Activated CD8-positive, alpha-beta T cell treated with anti-CD3 and anti-CD28 coated beads, Interleukin-2, amount 10 ng/mL, durations not matched to agents 7 days and 5 days (primary cell): Measurements from ENCODE around the gene SYDE2. TPM values are rescaled to one million over a fixed set of nuclear protein-coding genes. Genes with fewer than 3 reads are reported as not detected.
A peak's percentile ranks its signal among the peaks of the same experiment; 100 is the strongest.
"Not testable (repeated sequence)": the region's sequence is repeated elsewhere in the genome, so short reads cannot be mapped to it uniquely, and the experiment has no call there.

Experiments used
- ATAC-seq: fragments of 150-1000 bp; cut with Tn5 transposase; one replicate; pipeline ENCODE4 v1.10.0; 2021; ENCODE audit warnings: moderate library complexity
- CTCF ChIA-PET: fragments of 350-600 bp; sonication (Branson Sonifier 250); formaldehyde crosslinking; loops from one replicate; lab custom pipeline; 2021; ENCODE audit warnings: antibody characterized with exemption; lab: Charles Lee
- POLR2A ChIA-PET: fragments of 350-600 bp; sonication (Branson Sonifier 250); formaldehyde crosslinking; loops from one replicate; lab custom pipeline; 2021; ENCODE audit warnings: antibody characterized with exemption; lab: Charles Lee
- DNase-seq: peaks from one replicate; pipeline ENCODE4 v3.0.0-alpha.2; 2020
- H3K27ac Mint-ChIP-seq: one replicate; pipeline ENCODE4 v1.8.0; 2021; ENCODE audit warnings: mild to moderate bottlenecking, mixed read lengths
- H3K27me3 Mint-ChIP-seq: one replicate; pipeline ENCODE4 v1.8.0; 2021; ENCODE audit warnings: low read depth, mixed read lengths
- H3K36me3 Mint-ChIP-seq: one replicate; pipeline ENCODE4 v1.8.0; 2021; ENCODE audit warnings: low read depth, mixed read lengths
- H3K4me1 Mint-ChIP-seq: one replicate; pipeline ENCODE4 v1.8.0; 2021; ENCODE audit warnings: low read depth, mixed read lengths
- H3K4me3 Mint-ChIP-seq: one replicate; pipeline ENCODE4 v1.8.0; 2021; ENCODE audit warnings: mild to moderate bottlenecking, mixed read lengths
- H3K9me3 Mint-ChIP-seq: one replicate; pipeline ENCODE4 v1.8.0; 2022; ENCODE audit warnings: mixed read lengths; ENCODE audit not compliant: insufficient read depth
- total RNA-seq, 2 experiments: library from RNA; stranded (reverse); gene quantifications; one replicate each; pipeline ENCODE4 v1.2.3, GENCODE V29; 2021

SYDE2 gene, protein sequence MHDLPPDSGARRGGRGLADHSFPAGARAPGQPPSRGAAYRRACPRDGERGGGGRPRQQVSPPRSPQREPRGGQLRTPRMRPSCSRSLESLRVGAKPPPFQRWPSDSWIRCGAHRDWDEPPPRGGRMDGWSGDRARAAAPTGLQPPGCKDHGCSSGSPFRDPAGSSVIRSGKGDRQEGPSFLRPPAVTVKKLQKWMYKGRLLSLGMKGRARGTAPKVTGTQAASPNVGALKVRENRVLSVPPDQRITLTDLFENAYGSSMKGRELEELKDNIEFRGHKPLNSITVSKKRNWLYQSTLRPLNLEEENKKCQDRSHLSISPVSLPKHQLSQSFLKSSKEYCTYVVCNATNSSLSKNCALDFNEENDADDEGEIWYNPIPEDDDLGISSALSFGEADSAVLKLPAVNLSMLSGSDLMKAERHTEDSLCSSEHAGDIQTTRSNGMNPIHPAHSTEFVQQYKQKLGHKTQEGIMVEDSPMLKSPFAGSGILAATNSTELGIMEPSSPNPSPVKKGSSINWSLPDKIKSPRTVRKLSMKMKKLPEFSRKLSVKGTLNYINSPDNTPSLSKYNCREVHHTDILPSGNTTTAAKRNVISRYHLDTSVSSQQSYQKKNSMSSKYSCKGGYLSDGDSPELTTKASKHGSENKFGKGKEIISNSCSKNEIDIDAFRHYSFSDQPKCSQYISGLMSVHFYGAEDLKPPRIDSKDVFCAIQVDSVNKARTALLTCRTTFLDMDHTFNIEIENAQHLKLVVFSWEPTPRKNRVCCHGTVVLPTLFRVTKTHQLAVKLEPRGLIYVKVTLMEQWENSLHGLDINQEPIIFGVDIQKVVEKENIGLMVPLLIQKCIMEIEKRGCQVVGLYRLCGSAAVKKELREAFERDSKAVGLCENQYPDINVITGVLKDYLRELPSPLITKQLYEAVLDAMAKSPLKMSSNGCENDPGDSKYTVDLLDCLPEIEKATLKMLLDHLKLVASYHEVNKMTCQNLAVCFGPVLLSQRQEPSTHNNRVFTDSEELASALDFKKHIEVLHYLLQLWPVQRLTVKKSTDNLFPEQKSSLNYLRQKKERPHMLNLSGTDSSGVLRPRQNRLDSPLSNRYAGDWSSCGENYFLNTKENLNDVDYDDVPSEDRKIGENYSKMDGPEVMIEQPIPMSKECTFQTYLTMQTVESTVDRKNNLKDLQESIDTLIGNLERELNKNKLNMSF
- total RNA-seq: 1 to 10 TPM; 1.9 to 2.6 TPM

DNA sequence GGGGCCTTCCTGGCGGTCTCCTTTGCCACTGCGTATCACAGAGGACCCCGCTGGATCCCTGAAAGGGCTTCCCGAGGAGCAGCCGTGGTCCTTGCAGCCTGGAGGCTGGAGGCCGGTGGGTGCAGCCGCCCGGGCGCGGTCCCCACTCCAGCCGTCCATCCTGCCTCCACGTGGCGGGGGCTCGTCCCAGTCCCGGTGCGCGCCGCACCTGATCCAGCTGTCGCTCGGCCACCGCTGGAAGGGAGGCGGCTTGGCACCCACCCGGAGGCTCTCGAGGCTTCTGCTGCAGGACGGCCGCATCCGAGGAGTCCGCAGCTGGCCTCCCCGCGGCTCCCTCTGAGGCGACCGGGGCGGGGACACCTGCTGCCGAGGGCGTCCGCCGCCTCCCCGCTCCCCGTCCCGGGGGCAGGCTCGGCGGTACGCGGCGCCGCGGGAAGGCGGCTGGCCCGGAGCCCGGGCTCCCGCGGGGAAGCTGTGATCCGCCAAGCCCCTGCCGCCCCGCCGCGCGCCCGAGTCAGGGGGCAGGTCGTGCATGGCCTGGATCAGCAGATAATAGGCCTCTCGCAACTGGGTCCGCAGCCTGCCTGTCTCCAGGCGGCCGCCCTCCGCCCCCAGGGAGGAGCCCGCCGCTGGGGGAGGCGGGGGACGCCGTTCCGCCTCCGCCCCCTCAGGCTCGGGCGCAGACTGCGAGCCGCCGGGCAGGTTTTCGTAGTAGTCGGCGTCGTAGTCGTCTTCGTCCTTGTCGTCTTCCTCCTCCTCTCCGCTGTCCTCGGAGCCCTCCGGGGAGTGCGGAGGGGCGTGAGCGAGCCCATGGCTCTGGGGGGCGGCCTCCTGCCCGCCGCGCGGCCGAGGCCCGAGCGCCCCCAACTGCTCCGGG is at the start of gene SYDE2:
Gene SYDE2, minus strand, starts transcription at position 554 of the 877 bp plus-strand sequence. Its CDS starts 20 bp downstream, at position 534.
- ATAC-seq (peak; percentile 89), DNase-seq (peak; percentile 82)
- H3K4me3 Mint-ChIP-seq: peak within 1 kb of the TSS; percentile 87
- no peaks in the 10 kb centered on the region for H3K9me3 Mint-ChIP-seq
- peak within 1 kb of the TSS; percentile 93 for H3K27ac Mint-ChIP-seq
- ChIA-PET CTCF (interaction anchor here (0.7 to 3.0 kb wide), 6 partner anchors 11 to 256 kb away, joined by 3 to 11 read pairs (median 5); no protein-coding TSS in a partner anchor), POLR2A (interaction anchor here (0.8 to 2.1 kb wide), 6 partner anchors 22 to 256 kb away, joined by 3 to 5 read pairs (median 3); partner anchors contain the start of genes BCL10 and C1orf52)
- H3K27me3 Mint-ChIP-seq: peaks cover 5% of the 10 kb centered on the region
- peaks cover 25% of the 10 kb centered on the region for H3K4me1 Mint-ChIP-seq
- peaks cover 2% of the 10 kb centered on the region for H3K36me3 Mint-ChIP-seq

GRCh38 chr1:85249042-85249441 is 48.2 kb upstream of the SYDE2 start:
- not testable (repeated sequence) for H3K4me3 Mint-ChIP-seq, DNase-seq, ATAC-seq, H3K27me3 Mint-ChIP-seq, H3K9me3 Mint-ChIP-seq, H3K27ac Mint-ChIP-seq
- POLR2A ChIA-PET: interaction anchor here (0.7 to 2.6 kb wide), 3 partner anchors 10 to 304 kb away, joined by 4 to 6 read pairs (median 6); partner anchors contain the start of genes BCL10 and C1orf52
- CTCF ChIA-PET: interaction anchor here (1.1 to 9.0 kb wide), 6 partner anchors 10 to 304 kb away, joined by 3 to 46 read pairs (median 5); partner anchors contain the start of gene C1orf52
- H3K4me1 Mint-ChIP-seq: peaks cover 14% of the 10 kb centered on the region
- peaks cover 40% of the 10 kb centered on the region for H3K36me3 Mint-ChIP-seq

GRCh38 chr1:85245891-85246290 is 45.1 kb upstream of the SYDE2 start:
- Mint-ChIP-seq H3K4me1 (peaks cover 16% of the 10 kb centered on the region), H3K36me3 (peaks cover 24% of the 10 kb centered on the region), H3K27ac (no peak overlapping the region), H3K27me3 (no peaks in the 10 kb centered on the region), H3K4me3 (no peak overlapping the region), H3K9me3 (no peaks in the 10 kb centered on the region)
- no peak for ATAC-seq
- ChIA-PET POLR2A (no interaction called here), CTCF (interaction anchor here (3.1 to 9.0 kb wide), 3 partner anchors 9 to 301 kb away, joined by 26 to 46 read pairs (median 32); partner anchors contain the start of gene C1orf52)
- no peak for DNase-seq

DNA sequence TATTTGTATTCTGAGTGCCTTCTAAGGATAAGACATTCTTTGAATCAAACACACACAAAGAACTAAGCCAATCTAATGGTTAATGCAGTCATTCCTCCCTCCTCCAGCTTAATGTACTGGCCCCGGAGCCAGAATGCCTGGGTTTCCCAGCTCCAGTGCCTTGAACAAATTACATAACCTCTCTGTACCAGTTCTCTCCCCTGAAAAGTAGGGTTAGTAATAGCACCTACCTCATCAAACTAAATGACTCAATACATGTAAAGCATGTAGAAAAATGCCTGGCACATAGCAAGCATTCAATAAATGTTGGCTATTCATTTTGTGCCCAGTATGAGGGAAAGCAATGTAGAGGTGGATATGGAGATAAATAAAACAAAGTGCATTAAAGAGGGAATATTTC is 44.6 kb upstream of the SYDE2 start:
- Mint-ChIP-seq H3K4me1 (peaks cover 20% of the 10 kb centered on the region), H3K27ac (no peak overlapping the region), H3K4me3 (no peak overlapping the region), H3K36me3 (peaks cover 23% of the 10 kb centered on the region), H3K27me3 (no peaks in the 10 kb centered on the region), H3K9me3 (no peaks in the 10 kb centered on the region)
- CTCF ChIA-PET: interaction anchor here (3.1 to 9.0 kb wide), 3 partner anchors 9 to 301 kb away, joined by 26 to 46 read pairs (median 32); partner anchors contain the start of gene C1orf52
- ATAC-seq (no peak), DNase-seq (no peak)
- POLR2A ChIA-PET: interaction anchor here (2.8 kb wide), 1 partner anchor 14 kb away, joined by 10 read pairs; the partner anchor contains the start of gene C1orf52

DNA sequence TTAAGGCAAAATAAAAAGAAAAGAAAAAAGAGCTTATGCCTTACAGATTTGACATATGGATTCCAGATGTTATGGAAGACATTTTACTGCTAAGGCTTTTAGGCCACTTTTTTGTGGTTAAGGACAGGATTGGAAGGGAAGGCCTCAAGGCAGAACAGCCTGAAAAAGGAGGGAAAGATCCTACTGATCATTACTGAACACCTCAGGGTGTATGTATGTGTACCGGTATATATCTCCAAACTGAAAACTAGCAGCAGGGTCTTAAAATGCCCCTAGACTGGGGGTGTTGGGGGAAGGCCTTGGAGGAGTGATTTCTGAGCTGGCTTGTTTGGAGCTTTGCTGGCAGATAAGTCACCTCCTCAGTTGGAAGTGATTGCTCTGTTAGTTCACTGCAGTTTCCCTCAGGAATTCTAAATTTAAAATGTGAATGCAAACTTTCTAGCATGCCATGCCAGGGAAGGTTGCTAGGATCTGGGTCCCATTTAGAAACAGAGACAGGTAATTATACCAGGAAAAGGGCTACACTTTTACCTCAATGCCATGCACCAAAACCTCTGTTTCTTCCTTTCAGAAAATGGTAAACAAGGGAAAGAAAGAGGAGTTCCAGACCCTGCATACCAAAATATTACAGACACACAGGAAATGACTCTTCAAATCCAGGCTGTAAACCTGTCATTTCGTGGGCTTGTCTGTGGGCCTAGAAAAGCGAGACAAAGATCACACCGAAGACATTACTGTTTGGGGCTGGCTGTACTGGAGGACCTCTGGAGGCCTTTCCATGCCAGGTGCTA is 43.6 kb upstream of the SYDE2 start:
- DNase-seq: no peak
- Mint-ChIP-seq H3K27me3 (no peaks in the 10 kb centered on the region), H3K4me3 (no peak overlapping the region), H3K36me3 (peaks cover 15% of the 10 kb centered on the region), H3K4me1 (peaks cover 22% of the 10 kb centered on the region), H3K27ac (no peak overlapping the region), H3K9me3 (no peaks in the 10 kb centered on the region)
- POLR2A ChIA-PET: interaction anchor here (2.8 kb wide), 1 partner anchor 15 kb away, joined by 10 read pairs; the partner anchor contains the start of gene C1orf52
- ATAC-seq: no peak
- CTCF ChIA-PET: interaction anchor here (1.0 to 9.0 kb wide), 8 partner anchors 9 to 309 kb away, joined by 3 to 46 read pairs (median 5); partner anchors contain the start of gene C1orf52

- DNase-seq (no peak), ATAC-seq (no peak)
- no peak overlapping the region for H3K27ac Mint-ChIP-seq
- H3K9me3 Mint-ChIP-seq: no peaks in the 10 kb centered on the region
- ChIA-PET POLR2A (interaction anchor here (2.8 kb wide), 1 partner anchor 16 kb away, joined by 10 read pairs; the partner anchor contains the start of gene C1orf52), CTCF (interaction anchor here (1.5 to 9.0 kb wide), 4 partner anchors 11 to 134 kb away, joined by 3 to 46 read pairs (median 16); partner anchors contain the start of gene C1orf52)
- H3K4me3 Mint-ChIP-seq: no peak overlapping the region
- H3K27me3 Mint-ChIP-seq: no peaks in the 10 kb centered on the region
- peaks cover 13% of the 10 kb centered on the region for H3K36me3 Mint-ChIP-seq
- peaks cover 22% of the 10 kb centered on the region for H3K4me1 Mint-ChIP-seq
Observed at GRCh38 chr1:85243372-85243771, 42.6 kb upstream of the SYDE2 start.

DNA sequence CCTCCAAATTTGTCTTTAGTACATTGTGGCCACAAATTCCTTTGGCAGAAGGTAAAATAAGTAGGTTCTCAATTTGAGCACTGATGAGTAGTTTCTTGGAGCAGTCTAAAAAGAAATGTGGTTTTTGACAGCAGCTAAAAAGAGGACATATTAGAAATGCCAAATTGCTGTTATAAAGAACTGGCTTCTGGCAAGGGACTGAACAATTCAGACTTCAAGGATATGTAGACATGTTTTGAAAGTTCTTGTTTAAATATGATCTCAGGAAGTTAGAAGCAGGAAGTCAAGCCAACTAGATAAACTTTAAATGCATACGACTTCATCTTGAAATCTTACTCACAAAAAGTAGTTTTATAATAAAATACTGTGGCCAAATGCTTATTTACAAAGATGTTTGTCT is 39.8 kb upstream of the SYDE2 start:
- DNase-seq (no peak), ATAC-seq (no peak)
- ChIA-PET POLR2A (no interaction called here), CTCF (interaction anchor here (0.9 to 2.8 kb wide), 17 partner anchors 8 to 452 kb away, joined by 3 to 41 read pairs (median 4); partner anchors contain the start of gene C1orf52)
- Mint-ChIP-seq H3K27ac (peak overlapping the region; percentile 61), H3K9me3 (no peaks in the 10 kb centered on the region), H3K4me3 (no peak overlapping the region), H3K36me3 (peaks cover 9% of the 10 kb centered on the region), H3K27me3 (peaks cover 5% of the 10 kb centered on the region), H3K4me1 (peaks cover 22% of the 10 kb centered on the region)

DNA sequence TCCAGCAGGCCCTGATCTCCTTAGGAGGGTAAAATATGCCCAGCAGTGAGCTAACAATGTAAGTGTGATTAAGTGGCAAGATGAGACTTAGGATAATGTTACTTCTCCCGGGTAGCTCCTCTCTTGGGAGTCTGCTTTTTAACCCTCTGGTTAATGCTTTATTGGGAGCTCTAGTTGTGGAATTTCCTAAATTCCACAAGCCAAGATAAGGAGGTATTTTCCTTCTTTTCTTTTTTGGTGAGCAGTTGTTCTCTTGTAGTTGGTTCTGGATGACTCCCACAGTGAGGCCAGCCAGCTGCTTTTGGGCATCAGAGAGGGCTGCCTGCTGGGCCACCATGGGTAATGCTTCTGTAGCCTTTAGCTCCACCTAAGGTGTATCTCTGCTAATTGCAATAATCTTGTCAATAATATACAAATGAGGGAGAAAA is 39.4 kb upstream of the SYDE2 start:
- POLR2A ChIA-PET: interaction anchor here (0.8 kb wide), 1 partner anchor 19 kb away, joined by 4 read pairs; the partner anchor contains the start of gene C1orf52
- ATAC-seq (no peak), DNase-seq (peak; percentile 31)
- H3K27ac Mint-ChIP-seq: peak overlapping the region; percentile 61
- CTCF ChIA-PET: interaction anchor here (0.8 to 2.8 kb wide), 19 partner anchors 8 to 452 kb away, joined by 3 to 41 read pairs (median 4); partner anchors contain the start of gene C1orf52
- H3K27me3 Mint-ChIP-seq: peaks cover 5% of the 10 kb centered on the region
- no peaks in the 10 kb centered on the region for H3K9me3 Mint-ChIP-seq
- no peak overlapping the region for H3K4me3 Mint-ChIP-seq
- peaks cover 9% of the 10 kb centered on the region for H3K36me3 Mint-ChIP-seq
- peaks cover 22% of the 10 kb centered on the region for H3K4me1 Mint-ChIP-seq

DNA sequence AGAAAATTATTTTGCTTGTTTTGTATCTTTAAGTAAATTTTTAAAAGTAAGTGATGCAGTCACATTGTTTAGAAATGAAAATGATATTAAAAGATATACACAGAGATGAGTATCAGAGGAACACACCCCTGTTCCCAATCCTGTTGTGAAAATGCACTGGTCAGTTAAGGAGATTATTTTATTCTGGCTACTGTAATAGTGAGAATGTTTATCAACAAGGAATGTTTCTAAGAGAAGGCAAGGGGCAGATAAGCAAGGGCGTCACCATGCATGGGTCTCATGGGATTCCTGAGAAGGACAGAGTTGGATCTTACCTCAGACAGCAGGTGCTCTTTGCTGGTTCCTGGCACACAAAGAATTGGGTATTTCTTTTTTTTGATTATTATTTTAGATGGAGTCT is 36.8 kb upstream of the SYDE2 start:
- Mint-ChIP-seq H3K4me1 (peaks cover 11% of the 10 kb centered on the region), H3K27me3 (peaks cover 5% of the 10 kb centered on the region), H3K27ac (no peak overlapping the region), H3K4me3 (no peak overlapping the region), H3K9me3 (no peaks in the 10 kb centered on the region), H3K36me3 (peaks cover 9% of the 10 kb centered on the region)
- ChIA-PET CTCF (no interaction called here), POLR2A (no interaction called here)
- DNase-seq (no peak), ATAC-seq (no peak)
